GM21576 (cell line): ENCODE measurements around the gene RAD51B.

Source experiments
- ATAC-seq: cut with Tn5 transposase; IDR thresholded peaks from one replicate; pipeline ENCODE4 v1.9.1; 2021; ENCODE audit warnings: mild to moderate bottlenecking, moderate library complexity; ENCODE audit not compliant: unreplicated experiment

The RAD51B gene

DNA sequence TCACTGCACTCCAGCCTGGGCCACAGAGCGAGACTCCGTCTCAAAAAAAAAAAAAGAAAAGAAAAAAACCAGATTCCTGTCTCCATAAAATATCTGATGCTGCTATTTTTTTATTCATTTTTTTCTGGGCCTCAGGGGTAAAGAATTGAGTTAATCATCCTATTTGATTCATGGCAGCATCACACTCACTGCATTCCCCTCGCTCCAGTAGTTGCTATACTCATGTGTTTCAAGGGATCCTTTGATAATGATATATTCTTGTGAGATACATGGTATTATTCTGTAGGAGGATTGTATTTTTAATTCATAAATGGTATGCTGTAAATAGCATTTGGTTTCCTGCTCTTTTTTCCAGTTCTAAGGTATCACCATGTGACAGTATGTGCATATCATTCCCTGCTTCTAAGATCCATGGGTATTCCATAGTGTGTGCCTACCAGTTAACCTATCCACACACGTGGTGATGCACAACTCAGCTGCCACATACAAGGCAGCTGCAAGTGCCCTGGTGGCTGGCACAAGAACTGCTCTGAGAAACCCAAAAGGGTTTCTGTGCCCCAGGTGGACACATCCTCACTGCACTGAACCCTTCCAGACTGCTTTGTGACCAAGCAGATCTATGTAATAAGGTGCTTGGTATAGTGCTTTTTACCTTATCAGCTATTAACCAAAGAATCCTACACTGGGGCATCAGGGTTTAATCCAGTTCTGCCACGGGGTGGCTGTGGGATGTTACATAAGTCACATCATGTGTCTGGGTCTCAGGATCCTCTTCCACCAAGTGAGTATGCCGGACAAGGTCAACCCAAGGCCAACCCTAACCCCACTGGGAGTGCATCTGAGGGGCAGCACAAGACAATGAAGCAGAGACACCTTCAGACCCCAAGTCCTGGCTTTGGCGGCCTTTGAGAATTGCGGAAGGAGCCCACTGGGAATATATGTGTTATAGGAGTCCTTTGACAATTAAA lies 898.7 kb downstream of the RAD51B start:
- ATAC-seq = no peak

DNA sequence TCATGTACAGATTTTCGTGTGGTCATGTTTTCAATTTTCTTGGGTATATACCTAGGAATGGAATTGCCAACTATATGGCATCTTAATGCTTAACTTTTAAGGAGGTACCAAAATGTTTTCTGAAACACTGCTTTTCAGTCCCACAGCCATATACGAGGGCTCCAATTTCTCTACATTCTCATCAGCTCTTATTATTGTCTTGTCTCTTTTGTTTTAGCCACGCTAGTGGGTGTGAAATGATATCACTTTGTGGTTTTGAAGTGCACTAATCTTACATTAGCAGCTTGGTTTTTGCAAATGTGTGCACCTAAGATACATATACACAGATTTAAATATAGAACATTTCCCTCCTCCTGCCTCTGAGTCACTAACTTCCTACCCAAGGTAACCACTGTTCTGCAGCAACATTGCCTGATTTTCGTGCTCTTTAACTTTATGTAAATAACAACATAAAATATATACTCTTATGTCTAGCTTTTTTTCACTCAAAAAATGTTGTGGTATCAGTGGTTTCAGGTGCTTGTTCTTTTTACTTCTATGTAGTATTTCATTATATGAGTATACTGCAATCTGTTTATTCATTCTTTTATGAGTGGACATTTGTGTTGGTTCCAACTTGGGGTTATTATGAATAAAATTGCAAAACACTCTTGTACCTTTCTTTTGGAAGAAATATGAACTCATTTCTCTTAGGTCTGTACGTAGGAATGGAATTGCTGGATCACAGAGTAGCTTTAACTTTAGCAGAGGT lies 900.2 kb downstream of the RAD51B start:
- no peak for ATAC-seq

- no peak for ATAC-seq
These were observed 902.6 kb downstream of the RAD51B start for GRCh38 chr14:68722186-68722585.

- ATAC-seq = no peak
These were observed 903.5 kb downstream of the RAD51B start for GRCh38 chr14:68722968-68723566.

- no peak for ATAC-seq
These were observed 904.3 kb downstream of the RAD51B start for GRCh38 chr14:68723808-68724268.

DNA sequence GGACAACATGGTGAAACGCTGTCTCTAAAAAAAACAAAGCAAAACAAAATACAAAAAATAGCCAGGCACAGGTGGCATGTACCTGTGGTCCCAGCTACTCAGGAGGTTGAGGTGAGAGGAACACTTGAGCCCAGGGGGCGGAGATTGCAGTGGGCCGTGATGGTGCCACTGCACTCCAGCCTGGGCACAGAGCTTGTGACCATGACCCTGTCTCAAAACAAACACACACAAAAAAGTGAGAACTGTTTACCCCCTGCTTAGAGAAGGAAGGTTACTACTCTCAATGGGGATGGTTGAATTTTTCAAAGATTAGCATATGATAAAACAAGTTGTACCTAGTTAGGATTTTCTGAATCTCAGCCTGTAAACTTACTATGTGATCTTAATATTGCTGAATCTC lies 905.3 kb downstream of the RAD51B start:
- no peak for ATAC-seq

DNA sequence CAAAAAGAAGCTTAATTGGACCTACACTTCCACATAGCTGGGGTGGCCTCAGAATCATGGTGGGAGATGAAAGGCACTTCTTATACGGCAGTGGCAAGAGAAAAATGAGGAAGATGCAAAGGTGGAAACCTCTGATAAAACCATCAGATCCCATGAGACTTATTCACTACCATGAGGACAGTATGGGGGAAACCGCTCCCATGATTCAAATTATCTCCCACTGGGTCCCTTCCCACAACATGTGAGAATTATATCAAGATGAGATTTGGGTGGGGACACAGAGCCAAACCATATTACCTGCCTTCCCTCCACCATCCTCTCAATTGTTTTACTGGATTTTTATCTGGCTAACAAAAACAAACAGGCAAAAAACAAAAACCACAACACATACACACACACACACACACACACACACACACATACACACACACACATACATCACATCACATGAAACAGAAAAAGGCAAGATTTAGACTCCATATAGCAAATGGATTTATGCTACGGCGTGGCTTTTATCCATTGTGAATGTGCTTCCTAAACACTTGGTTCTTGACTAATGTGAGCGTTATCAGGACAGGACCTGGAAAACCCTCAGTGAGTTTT lies 906.6 kb downstream of the RAD51B start:
- ATAC-seq = no peak

GRCh38 chr14:68727315-68728047 lies 907.9 kb downstream of the RAD51B start:
- no peak for ATAC-seq

- no peak for ATAC-seq
These were observed 908.9 kb downstream of the RAD51B start for GRCh38 chr14:68728342-68729106.

GRCh38 chr14:68729556-68729955 lies 910.0 kb downstream of the RAD51B start:
- ATAC-seq = no peak

DNA sequence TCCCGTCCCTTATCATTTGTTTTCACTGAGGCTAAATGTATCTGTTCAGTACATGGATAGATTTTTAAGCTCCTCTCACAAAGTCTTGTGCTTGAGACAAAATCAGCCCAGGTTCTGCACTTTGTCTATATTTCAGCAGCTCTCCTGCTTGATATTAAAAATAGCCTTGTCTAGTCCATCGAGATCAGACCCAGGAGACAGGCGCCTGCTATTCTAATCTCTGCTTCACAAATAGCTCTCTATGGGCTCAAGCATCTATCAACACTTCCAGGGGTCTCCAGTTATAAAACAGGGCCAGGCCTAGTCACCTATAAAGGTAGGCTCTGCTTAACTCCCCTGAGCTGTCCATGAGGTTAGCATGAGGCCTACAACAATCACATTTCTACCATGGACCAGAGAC lies 910.8 kb downstream of the RAD51B start:
- no peak for ATAC-seq

DNA sequence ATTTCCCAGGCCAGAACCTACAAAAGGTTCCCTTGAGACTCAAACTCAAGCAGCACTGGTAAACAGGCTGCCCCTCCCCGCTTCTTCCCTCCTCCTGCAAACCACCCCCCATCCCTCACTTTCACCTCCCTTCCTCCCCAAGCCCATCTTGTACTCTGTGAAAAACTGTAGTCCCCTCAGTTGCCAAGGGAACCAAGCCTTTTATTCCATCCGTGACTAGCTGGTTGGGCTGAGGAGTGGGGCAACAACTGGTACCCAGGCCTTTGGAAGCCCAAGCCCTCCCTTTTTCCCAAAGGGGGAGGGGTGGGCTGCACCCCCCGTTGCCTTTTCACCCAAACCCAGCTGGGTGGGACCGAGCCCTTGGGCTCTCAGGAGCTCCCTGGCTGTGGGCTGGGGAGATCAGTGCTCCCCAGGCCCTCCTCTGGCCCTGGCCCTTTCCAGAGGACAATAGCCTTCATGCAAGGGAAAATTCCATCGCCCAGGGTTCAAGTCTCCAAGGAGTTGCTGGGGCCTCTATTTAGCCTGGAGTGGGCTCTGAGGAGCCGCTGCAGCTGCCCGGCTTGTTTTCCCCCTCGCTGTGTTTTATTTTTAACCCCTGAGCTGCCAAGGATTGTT lies 911.3 kb downstream of the RAD51B start:
- no peak for ATAC-seq

DNA sequence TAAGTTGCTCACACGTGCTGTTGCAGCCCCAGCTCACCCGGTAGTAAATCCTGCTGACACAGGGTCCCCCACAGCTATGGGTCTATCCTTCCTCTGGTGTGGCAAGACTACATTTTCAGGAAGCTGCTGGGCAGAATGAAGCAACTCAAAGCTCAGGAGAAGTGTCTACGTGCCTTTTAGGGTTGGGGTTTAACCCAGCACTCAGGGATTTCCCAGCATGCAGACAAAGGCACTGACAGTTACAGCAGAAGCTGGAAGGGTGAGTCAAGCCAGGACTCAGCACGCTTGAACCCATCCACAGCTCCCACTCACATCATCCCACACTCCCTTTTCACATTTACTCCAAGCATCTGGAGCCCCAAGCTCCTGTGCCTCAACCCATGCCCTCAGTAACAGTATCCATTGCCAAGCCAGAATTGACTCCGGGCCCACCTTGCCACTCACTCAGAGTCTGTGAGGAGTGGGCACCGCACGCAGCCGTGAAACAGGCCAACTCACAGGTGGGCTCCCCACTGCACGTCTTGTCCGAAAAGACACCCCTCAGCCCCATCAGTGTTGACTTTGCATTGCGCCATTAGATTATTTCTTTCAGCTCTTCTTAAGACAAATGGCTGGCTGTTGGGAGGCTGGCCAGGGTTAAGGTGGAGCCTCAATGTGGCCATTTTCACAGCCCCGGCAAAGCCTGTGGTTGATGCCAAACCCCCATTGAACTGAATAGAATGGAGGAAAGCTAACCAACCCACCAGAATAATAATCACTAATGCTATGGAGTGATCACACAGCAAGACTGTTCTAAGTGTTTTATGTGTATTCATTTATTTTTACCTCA lies 913.7 kb downstream of the RAD51B start:
- ATAC-seq = no peak

GRCh38 chr14:68734231-68734732 lies 914.7 kb downstream of the RAD51B start:
- ATAC-seq = peak; percentile 67

DNA sequence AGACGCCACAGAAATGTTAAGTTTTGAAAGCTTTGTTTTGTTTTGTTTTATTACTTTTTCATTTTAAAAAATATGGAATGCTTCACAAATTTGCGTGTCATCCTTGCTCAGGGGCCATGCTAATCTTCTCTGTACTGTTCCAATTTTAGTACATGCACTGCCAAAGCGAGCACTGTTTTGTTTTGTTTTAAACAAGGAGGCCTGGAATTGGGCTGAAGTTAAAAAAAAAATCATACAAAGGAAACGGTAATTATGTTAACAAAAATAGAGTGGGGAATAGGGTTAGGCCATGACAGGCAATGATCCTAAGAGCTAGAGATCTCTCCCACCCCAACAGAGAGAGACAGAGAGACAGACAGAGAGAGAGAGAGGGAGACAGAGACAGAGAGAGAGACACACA lies 916.3 kb downstream of the RAD51B start:
- ATAC-seq = no peak

- no peak for ATAC-seq
These were observed 916.9 kb downstream of the RAD51B start for GRCh38 chr14:68736471-68736871.

DNA sequence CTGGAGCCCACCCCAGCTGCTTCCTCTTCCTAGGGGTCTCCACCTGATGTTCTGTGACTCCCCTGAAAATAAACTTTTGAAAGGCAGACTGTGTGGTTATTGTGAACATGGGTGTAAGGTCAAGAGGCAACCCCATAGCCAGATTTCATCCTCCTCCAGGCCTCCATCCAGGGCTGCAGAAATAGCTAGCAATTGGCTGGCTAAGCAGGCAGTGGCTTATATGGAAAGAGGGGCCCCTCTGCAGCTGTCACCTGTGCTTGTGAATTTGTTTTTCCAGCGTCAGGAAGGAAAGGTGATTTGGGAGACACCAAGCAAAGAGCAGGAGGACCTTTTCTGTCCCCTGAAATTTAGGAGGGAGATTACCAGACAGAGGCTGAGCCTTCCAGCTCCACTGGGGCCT lies 917.5 kb downstream of the RAD51B start:
- no peak for ATAC-seq

- no peak for ATAC-seq
These were observed 919.0 kb downstream of the RAD51B start for GRCh38 chr14:68738559-68738958.
